ENCODE data around the gene GPD2. TPM values are rescaled to one million over a fixed set of nuclear protein-coding genes. Genes with fewer than 3 reads are reported as not detected.

GPD2 gene
- total and polyA plus RNA-seq, 2 of the 13 experiments (the other 11 are each of a cell fraction or from before 2014, with no cell fraction given), result not detected

GRCh38 chr2:156400706-156401678 is 35.2 kb upstream of the GPD2 start (continued):
- TF ChIP-seq FOXJ3 (CRISPR knock-in tag; IDR thresholded peaks at IDR 0.05; ENCODE audit: borderline replicate concordance) (no peak), ZZZ3 (CRISPR knock-in tag; IDR thresholded peaks at IDR 0.05; ENCODE audit: borderline replicate concordance) (no peak), ZNF766 (CRISPR knock-in tag; IDR thresholded peaks at IDR 0.05; ENCODE audit: borderline replicate concordance) (no peak; the same call in 1 of the 2 replicates), HDAC2 (CRISPR knock-in tag; IDR thresholded peaks at IDR 0.05) (0 out of 2 replicates have a peak, but pooled peaks have one; percentile 37), RBAK (CRISPR knock-in tag; IDR thresholded peaks at IDR 0.05) (no peak), ZNF160 (CRISPR knock-in tag; IDR thresholded peaks at IDR 0.05) (no peak), HOXA5 (CRISPR knock-in tag; IDR thresholded peaks at IDR 0.05) (0 out of 2 replicates have a peak, but pooled peaks have one; percentile 16), HNF1B (CRISPR knock-in tag; IDR thresholded peaks at IDR 0.05) (0 out of 2 replicates have a peak, but pooled peaks have one; percentile 33), NCOA1 (CRISPR knock-in tag; IDR thresholded peaks at IDR 0.05) (0 out of 2 replicates have a peak, but pooled peaks have one; percentile 46), NR2F6 (IDR thresholded peaks at IDR 0.05) (peak; percentile 21; the same call in 1 of the 2 replicates), NR2F6 (CRISPR knock-in tag; IDR thresholded peaks at IDR 0.05) (no peak), ZBTB4 (CRISPR knock-in tag; IDR thresholded peaks at IDR 0.05; ENCODE audit: borderline replicate concordance) (no peak), ZNF598 (CRISPR knock-in tag; IDR thresholded peaks at IDR 0.05; ENCODE audit: borderline replicate concordance) (peak; percentile 37; the same call in 1 of the 2 replicates), ZNF607 (CRISPR knock-in tag; IDR thresholded peaks at IDR 0.05; ENCODE audit: borderline replicate concordance) (no peak), SP2 (CRISPR knock-in tag; IDR thresholded peaks at IDR 0.05) (no peak), ZNF7 (CRISPR knock-in tag; IDR thresholded peaks at IDR 0.05) (no peak), CHD2 (IDR thresholded peaks at IDR 0.05; ENCODE audit: low read depth, low read length) (no peak), RCOR2 (CRISPR knock-in tag; IDR thresholded peaks at IDR 0.05) (no peak), THYN1 (CRISPR knock-in tag; IDR thresholded peaks at IDR 0.05; ENCODE audit: borderline replicate concordance, low read depth) (no peak), ZBTB1 (CRISPR knock-in tag; IDR thresholded peaks at IDR 0.05; ENCODE audit: borderline replicate concordance) (no peak), ZFP90 (CRISPR knock-in tag; IDR thresholded peaks at IDR 0.05; ENCODE audit: borderline replicate concordance) (no peak), ZNF580 (CRISPR knock-in tag; IDR thresholded peaks at IDR 0.05; ENCODE audit: borderline replicate concordance, low read depth) (no peak), PHF8 (CRISPR knock-in tag; IDR thresholded peaks at IDR 0.05) (no peak; the same call in 1 of the 2 replicates), ZNF737 (CRISPR knock-in tag; IDR thresholded peaks at IDR 0.05; ENCODE audit: borderline replicate concordance) (0 out of 2 replicates have a peak, but pooled peaks have one; percentile 16), ZNF441 (CRISPR knock-in tag; IDR thresholded peaks at IDR 0.05; ENCODE audit: borderline replicate concordance) (peak; percentile 53; the same call in 1 of the 2 replicates), CENPT (CRISPR knock-in tag; IDR thresholded peaks at IDR 0.05; ENCODE audit: low read depth) (no peak)
